LNCAP (cell line): ENCODE data around the gene PWWP2B.

ENCODE experiments used
- TF ChIP-seq, protein P1 (sequence below): fragments of 450-650 bp; IDR thresholded peaks from 2 replicates; pipeline ENCODE4 v1.5.1; 2017; ENCODE audit warnings: mild to moderate bottlenecking

PWWP2B gene

DNA sequence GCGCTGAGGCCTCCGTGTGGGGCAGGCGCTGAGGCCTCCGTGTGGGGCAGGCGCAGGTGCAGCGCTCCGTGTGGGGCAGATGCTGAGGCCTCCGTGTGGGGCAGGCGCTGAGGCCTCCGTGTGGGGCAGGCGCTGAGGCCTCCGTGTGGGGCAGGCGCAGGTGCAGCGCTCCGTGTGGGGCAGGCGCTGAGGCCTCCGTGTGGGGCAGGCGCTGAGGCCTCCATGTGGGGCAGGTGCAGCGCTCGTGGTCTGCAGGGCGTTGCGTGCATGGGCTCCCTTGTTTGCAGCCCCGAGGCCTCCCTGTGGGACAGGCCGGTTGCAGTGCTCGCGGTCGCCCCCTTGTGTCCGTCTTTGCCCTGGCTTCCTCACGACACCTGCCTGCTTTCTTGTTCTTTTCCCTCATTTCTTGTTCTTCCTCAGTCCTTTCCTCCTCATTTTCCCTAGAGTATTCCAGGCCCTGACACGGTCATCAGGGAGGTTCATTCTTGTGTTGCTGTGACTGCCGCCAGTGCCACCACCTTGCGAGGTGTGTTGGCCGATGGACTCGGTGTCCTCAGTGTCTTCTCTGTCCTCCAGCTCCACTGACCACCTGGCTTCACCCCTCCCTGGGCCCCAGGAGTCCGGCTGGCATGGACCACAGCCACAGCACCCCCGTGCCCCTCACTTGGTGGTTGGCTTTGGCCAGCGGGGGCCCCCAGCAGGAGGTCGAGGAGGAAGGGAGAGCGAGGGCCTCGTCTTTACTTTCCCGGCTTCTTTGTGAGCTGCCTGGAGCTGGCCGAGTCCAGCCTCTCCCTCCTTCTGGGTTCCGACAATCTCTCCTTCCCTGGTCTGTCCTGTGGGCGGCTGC, 44.3 kb upstream of the PWWP2B start:
- TF ChIP-seq, protein P1, sequence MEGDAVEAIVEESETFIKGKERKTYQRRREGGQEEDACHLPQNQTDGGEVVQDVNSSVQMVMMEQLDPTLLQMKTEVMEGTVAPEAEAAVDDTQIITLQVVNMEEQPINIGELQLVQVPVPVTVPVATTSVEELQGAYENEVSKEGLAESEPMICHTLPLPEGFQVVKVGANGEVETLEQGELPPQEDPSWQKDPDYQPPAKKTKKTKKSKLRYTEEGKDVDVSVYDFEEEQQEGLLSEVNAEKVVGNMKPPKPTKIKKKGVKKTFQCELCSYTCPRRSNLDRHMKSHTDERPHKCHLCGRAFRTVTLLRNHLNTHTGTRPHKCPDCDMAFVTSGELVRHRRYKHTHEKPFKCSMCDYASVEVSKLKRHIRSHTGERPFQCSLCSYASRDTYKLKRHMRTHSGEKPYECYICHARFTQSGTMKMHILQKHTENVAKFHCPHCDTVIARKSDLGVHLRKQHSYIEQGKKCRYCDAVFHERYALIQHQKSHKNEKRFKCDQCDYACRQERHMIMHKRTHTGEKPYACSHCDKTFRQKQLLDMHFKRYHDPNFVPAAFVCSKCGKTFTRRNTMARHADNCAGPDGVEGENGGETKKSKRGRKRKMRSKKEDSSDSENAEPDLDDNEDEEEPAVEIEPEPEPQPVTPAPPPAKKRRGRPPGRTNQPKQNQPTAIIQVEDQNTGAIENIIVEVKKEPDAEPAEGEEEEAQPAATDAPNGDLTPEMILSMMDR, result peak; percentile 86

DNA sequence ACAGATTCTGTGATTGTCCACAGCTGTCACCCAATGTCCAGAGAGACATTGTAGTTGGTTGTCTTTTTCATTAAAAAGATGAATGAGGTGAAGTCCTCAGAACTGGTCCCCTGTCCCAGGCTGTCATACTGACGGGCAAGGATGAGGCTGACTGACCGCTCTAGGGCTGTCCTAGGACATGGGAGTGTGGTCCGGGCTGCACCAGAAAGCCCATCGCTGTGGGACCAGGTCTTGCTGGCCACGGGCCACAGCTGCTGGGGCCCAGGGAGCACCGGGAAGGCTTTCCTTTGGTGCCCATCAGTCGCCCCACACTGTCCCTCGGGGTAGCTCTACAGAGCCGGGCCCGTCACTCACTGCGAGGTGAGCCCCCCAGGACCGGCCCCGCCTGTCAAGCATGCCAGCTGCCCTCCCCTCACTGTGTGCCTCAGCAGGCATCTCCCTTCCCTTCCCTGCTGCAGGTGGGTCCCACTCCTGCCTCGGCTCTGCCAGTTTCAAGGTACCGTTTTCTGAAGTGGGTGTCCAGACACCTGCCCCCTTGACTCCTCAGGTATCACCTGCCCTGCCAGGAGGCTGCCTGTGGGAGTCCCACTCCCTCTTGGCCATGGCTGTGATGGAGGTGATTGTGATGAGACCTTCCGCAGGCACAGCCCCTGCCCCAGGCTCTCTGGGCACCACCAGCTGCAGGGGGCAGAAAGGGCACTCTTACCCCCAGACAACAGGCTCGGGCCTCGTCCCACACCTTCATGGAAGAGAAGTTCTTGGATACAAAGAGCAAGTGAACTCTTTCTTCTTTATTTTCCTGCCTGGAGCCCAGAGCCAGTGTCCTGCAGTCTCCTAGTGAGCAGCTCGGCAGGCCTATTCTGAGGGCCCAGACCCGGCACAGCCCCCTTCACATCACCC, 43.3 kb upstream of the PWWP2B start:
- TF ChIP-seq, protein P1, result no peak

DNA sequence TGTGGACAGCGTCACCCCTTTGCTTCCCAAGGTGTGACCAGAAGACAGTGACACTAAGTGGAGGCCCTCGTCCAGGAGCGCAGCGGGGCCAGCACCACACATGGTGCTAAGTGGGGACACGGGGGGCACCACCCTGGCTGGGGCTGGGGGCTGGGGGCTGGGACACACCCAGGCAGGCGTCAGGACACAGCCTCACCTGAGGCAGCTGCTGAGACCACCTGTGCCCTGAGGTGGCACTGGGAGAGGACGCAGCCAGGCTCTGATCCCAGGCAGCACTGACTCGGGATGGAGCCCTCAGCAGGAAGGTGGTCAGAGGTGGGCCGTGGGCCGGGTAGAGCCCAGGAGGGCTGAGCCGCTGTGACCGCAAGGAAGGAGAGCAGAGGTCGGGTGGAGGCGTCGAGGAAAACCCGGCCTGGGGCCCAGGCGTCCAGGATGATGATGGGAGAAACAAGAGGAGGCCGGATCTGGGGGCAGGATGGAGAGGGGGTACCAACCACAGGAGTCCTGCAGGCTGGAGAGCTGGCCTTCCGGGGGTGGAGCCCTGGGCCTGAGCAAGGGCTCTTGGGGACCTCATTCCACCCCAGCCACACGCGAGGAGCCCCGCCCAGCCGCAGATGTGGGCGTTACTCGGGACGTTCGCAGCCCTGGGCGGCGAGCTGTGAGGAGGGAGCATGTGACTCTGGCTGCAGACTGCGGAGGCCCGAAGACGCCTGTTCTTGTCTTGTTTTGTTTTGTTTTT, 42.5 kb upstream of the PWWP2B start:
- TF ChIP-seq, protein P1, result no peak

DNA sequence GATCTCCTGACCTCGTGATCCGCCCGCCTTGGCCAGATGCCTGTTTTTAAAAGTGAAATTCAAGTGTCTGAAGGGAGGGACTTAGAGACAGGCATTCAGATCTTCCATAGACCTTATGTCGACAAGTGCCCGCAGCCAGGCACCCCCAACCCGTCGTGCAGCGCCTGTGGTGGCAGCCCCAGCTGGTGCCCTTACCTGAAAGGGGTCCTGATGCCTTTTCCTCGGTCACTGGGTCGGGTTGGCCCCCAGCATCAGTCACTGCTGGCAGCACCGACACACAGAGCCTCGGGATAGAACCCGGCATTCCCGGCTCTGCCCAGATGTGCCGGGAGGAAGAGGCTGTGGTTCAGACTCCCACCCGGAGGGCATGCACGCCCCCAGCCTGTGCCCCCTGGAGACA, 41.7 kb upstream of the PWWP2B start:
- TF ChIP-seq, protein P1, result no peak

DNA sequence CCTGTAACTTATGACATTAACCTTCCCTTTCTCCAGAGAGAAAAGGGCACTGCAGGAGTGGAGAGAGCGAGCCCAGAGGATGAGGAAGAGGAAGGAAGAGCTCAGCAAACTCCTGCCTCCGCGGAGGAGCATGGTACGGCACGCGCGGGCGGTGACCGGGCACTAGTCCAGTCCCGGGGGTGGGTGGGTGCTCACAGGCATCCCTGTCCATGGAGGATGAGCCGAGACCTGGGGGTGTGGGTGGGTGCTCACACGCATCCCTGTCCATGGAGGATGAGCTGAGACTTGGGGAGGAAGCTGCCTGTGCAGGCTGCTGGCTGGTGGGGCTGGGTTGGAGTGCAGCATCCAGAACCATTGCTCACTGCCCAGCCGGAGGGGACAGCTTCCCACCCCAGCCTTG, 41.2 kb upstream of the PWWP2B start:
- TF ChIP-seq, protein P1, result no peak

DNA sequence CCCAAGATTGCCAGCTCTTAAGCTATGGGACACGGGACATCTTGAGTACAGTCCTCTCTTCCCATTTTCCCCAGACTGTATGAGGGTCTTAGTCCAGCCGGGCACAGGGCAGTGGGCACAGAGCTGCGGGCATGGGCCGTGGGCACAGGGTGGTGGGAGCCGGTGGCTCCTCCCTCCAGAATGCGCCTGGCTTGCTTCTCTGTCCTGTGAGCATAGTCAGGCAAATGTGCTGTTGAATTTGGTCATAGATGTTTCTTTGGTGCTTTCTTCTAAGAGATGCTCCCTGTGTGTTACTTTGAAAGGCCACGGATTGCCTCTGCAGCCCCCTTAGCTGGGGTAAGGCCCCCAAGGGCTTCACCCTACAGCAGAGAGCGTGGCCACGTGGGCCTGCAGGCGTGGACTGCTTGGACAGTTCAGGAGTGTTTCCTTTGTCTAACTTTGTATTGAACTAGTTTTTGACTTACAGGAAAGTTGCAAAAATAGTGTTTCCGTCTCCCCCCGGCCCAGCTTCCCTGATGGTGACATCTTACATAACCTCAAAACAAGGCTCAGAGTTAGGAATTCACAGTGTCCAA, 40.3 kb upstream of the PWWP2B start:
- TF ChIP-seq, protein P1, result no peak
